Smooth muscle cell (in vitro differentiated cells): ENCODE measurements around the gene B9D2. TPM values are rescaled to one million over a fixed set of nuclear protein-coding genes. Genes with fewer than 3 reads are reported as not detected.

Source experiments
- DNase-seq: peaks from one replicate; lab custom pipeline; 2025; ENCODE audit not compliant: unreplicated experiment; lab: John Stamatoyannopoulos, UW
- H2AFZ ChIP-seq: fragments of 200-600 bp; sonication (generic); 2 replicates; pipeline ENCODE4 v1.6.0; 2016; ENCODE audit warnings: antibody characterized with exemption, low read depth, mild to moderate bottlenecking
- H3F3A ChIP-seq: fragments of 200-600 bp; sonication (generic); 2 replicates; pipeline ENCODE4 v1.6.0; 2017; ENCODE audit warnings: antibody characterized with exemption, low read depth
- H3K27ac ChIP-seq: fragments of 200-600 bp; sonication (generic); 2 replicates; pipeline ENCODE4 v1.5.1; 2016; ENCODE audit warnings: low read depth, mild to moderate bottlenecking
- H3K27me3 ChIP-seq: fragments of 200-600 bp; sonication (generic); 2 replicates; pipeline ENCODE4 v1.6.1; 2016; ENCODE audit warnings: low read depth, mild to moderate bottlenecking
- H3K36me3 ChIP-seq: fragments of 200-600 bp; sonication (generic); 2 replicates; pipeline ENCODE4 v1.5.1; 2016; ENCODE audit warnings: low read depth
- H3K4me1 ChIP-seq: fragments of 200-600 bp; sonication (generic); 2 replicates; pipeline ENCODE4 v1.5.1; 2016; ENCODE audit warnings: low read depth
- H3K4me2 ChIP-seq: fragments of 200-600 bp; sonication (generic); 2 replicates; pipeline ENCODE4 v1.6.0; 2016; ENCODE audit warnings: mild to moderate bottlenecking
- H3K4me3 ChIP-seq: fragments of 200-600 bp; sonication (generic); 2 replicates; pipeline ENCODE4 v1.5.1; 2016; ENCODE audit warnings: mild to moderate bottlenecking
- H3K79me2 ChIP-seq: fragments of 200-600 bp; sonication (generic); 2 replicates; pipeline ENCODE4 v1.6.0; 2016; ENCODE audit warnings: low read depth, mild to moderate bottlenecking
- H3K9ac ChIP-seq: fragments of 200-600 bp; sonication (generic); 2 replicates; pipeline ENCODE4 v1.6.0; 2016; ENCODE audit warnings: low read depth
- H3K9me3 ChIP-seq: fragments of 200-600 bp; sonication (generic); replicated peaks from 2 replicates; pipeline ENCODE4 v1.5.1; 2016; ENCODE audit warnings: low read depth
- H4K20me1 ChIP-seq: fragments of 200-600 bp; sonication (generic); 2 replicates; pipeline ENCODE4 v1.6.0; 2016; ENCODE audit warnings: low read depth
- WGBS: methylation state at CpG from one replicate; pipeline ENCODE4 v1.1.7; 2016; ENCODE audit warnings: low lambda C conversion rate; 5-methylcytosine and 5-hydroxymethylcytosine counted together
- polyA plus RNA-seq: library from polyadenylated mRNA; unstranded; fragments of >200 nt; fragmentation: Nextera tagmentation; extraction: Ambion mirVana; gene quantifications from 2 replicates; pipeline ENCODE4 v1.2.1, GENCODE V29; 2016
- total RNA-seq: library from RNA; depleted of rRNA; stranded (reverse); fragments of >200 nt; gene quantifications from 2 replicates; pipeline ENCODE4 v1.2.3, GENCODE V29; 2014
- TF ChIP-seq, protein P1 (sequence below): fragments of 200-600 bp; sonication (generic); IDR thresholded peaks from 2 replicates; pipeline ENCODE4 v1.5.1; 2017; ENCODE audit warnings: borderline replicate concordance, mild to moderate bottlenecking, antibody characterized with exemption; ENCODE audit not compliant: insufficient read depth, poor library complexity, severe bottlenecking

The B9D2 gene
- total and polyA plus RNA-seq, 2 experiments from 2014 or later, result 1.6 to 12.2 TPM

DNA sequence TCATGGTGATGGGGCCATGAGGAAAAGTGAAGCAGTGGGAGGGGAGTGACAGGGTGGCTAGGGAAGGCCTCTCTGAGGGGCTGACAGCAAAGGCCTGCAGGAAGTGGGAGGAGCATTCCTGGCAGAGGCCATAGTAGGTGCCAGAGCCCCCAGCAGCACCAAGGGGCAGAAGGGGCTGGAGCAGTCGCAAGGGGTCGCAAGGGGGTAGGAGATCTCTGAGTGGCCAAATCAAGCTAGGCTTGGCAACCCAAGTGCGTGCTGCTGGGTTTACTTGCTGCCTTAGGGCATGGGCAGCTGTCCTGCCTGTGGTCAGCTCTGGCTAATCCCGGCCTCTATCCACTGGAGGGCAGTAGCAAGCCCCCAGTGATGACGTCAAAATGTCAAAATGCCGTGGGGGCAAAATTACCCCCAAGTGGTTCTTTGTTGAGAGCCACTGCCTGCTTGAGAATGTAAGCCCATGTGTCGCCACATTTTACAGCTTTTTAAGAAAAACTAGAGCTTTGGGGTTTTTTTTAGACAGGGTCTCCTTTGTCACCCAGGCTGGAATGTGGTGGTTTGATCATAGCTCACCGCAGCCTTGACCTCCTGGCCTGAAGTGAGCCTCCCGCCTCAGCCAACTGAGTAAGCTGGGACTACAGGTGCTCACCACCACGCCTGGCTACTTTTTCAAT, 42.2 kb downstream of the B9D2 start:
- Histone ChIP-seq H3K79me2 (peaks cover 6% of the 10 kb centered on the region), H2AFZ (no peak overlapping the region), H3K9me3 (no peaks in the 10 kb centered on the region), H3F3A (peaks cover 43% of the 10 kb centered on the region), H3K27me3 (no peaks in the 10 kb centered on the region), H3K36me3 (no peaks in the 10 kb centered on the region), H3K9ac (peak overlapping the region; percentile 88), H3K27ac (peak overlapping the region; percentile 97), H3K4me3 (no peak overlapping the region), H3K4me1 (peaks cover 30% of the 10 kb centered on the region), H4K20me1 (peaks cover 21% of the 10 kb centered on the region), H3K4me2 (peak overlapping the region; percentile 77)
- peak; percentile 18 for DNase-seq
- 17% methylated on average over 10 of the region's 10 CpGs for WGBS
- TF ChIP-seq, protein P1, sequence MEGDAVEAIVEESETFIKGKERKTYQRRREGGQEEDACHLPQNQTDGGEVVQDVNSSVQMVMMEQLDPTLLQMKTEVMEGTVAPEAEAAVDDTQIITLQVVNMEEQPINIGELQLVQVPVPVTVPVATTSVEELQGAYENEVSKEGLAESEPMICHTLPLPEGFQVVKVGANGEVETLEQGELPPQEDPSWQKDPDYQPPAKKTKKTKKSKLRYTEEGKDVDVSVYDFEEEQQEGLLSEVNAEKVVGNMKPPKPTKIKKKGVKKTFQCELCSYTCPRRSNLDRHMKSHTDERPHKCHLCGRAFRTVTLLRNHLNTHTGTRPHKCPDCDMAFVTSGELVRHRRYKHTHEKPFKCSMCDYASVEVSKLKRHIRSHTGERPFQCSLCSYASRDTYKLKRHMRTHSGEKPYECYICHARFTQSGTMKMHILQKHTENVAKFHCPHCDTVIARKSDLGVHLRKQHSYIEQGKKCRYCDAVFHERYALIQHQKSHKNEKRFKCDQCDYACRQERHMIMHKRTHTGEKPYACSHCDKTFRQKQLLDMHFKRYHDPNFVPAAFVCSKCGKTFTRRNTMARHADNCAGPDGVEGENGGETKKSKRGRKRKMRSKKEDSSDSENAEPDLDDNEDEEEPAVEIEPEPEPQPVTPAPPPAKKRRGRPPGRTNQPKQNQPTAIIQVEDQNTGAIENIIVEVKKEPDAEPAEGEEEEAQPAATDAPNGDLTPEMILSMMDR, result peak; percentile 55

- DNase-seq, result no peak
- H3K27ac ChIP-seq, result peak overlapping the region; percentile 97
- H3K4me2 ChIP-seq, result peak overlapping the region; percentile 77
- peaks cover 8% of the 10 kb centered on the region for H3K79me2 ChIP-seq
- no peak overlapping the region for H3K4me3 ChIP-seq
- no peaks in the 10 kb centered on the region for H3K36me3 ChIP-seq
- H4K20me1 ChIP-seq, result peaks cover 26% of the 10 kb centered on the region
- no peak overlapping the region for H2AFZ ChIP-seq
- H3K4me1 ChIP-seq, result peaks cover 26% of the 10 kb centered on the region
- H3F3A ChIP-seq, result peaks cover 39% of the 10 kb centered on the region
- 80% methylated on average over 7 of the region's 7 CpGs for WGBS
- TF ChIP-seq, protein P1, result no peak
- no peaks in the 10 kb centered on the region for H3K9me3 ChIP-seq
- H3K9ac ChIP-seq, result no peak overlapping the region
- no peaks in the 10 kb centered on the region for H3K27me3 ChIP-seq
These were observed 42.7 kb downstream of the B9D2 start for GRCh38 chr19:41321204-41321599.

DNA sequence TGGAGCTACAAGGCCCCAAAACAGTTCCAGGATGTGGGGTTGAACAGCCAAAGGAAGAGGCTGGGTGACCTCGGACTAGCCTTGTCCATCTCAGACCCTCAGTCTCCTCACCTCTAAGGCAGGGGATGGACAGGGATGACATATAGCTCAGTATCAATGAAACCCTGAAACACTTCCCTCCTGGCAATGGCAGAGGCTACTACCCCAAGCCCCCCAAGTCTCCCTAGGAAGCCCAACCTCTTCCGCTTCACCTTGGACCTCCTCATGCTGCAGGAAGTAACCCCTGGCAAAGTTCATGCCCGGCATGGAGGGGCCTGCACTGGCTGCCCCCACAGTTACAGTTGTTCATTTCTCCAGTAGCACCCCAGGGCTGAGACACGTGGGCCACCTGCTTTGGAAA, 43.4 kb downstream of the B9D2 start:
- peaks cover 14% of the 10 kb centered on the region for H3K79me2 ChIP-seq
- peak overlapping the region; percentile 97 for H3K27ac ChIP-seq
- peaks cover 30% of the 10 kb centered on the region for H4K20me1 ChIP-seq
- WGBS, result 99% methylated on average over 4 of the region's 4 CpGs
- no peak overlapping the region for H3K4me3 ChIP-seq
- TF ChIP-seq, protein P1, result no peak
- H3K9ac ChIP-seq, result no peak overlapping the region
- H3K36me3 ChIP-seq, result no peaks in the 10 kb centered on the region
- H3K9me3 ChIP-seq, result no peaks in the 10 kb centered on the region
- H2AFZ ChIP-seq, result no peak overlapping the region
- H3F3A ChIP-seq, result peaks cover 39% of the 10 kb centered on the region
- H3K4me2 ChIP-seq, result no peak overlapping the region
- DNase-seq, result no peak
- peaks cover 19% of the 10 kb centered on the region for H3K4me1 ChIP-seq
- H3K27me3 ChIP-seq, result no peaks in the 10 kb centered on the region

DNA sequence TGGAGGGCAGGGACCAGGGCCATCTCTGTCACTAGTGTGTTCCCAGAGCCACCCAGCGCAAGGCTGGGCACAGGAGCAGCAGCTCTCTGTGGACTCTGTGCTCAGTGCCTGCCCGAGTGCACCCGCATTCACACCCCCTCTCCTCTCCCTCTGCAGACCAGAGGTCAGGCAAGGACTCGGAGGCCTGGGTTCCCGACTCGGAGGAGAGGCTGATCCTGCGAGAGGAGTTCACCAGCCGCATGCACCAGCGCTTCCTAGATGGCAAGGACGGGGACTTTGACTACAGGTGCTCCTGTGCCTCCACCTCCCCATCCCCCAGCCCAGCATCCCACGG, 43.8 kb downstream of the B9D2 start:
- H3K9me3 ChIP-seq, result no peaks in the 10 kb centered on the region
- H3K36me3 ChIP-seq, result no peaks in the 10 kb centered on the region
- no peak overlapping the region for H3K4me2 ChIP-seq
- WGBS, result 94% methylated on average over 6 of the region's 11 CpGs
- H4K20me1 ChIP-seq, result peaks cover 34% of the 10 kb centered on the region
- peaks cover 39% of the 10 kb centered on the region for H3F3A ChIP-seq
- TF ChIP-seq, protein P1, result no peak
- H3K27ac ChIP-seq, result no peak overlapping the region
- H3K9ac ChIP-seq, result no peak overlapping the region
- no peak overlapping the region for H3K4me3 ChIP-seq
- peaks cover 17% of the 10 kb centered on the region for H3K4me1 ChIP-seq
- H2AFZ ChIP-seq, result no peak overlapping the region
- peaks cover 18% of the 10 kb centered on the region for H3K79me2 ChIP-seq
- H3K27me3 ChIP-seq, result no peaks in the 10 kb centered on the region
- no peak for DNase-seq
